ENCODE measurements around the gene TTC28.
"Not testable (repeated sequence)": the region's sequence is repeated elsewhere in the genome, so short reads cannot be mapped to it uniquely, and the experiment has no call there.

The TTC28 gene

GRCh38 chr22:28560046-28560742 lies 119.4 kb downstream of the TTC28 start:
- no peak for DNase-seq (ENCODE audit: low spot score)

- DNase-seq (ENCODE audit: low spot score) = no peak
Observed at GRCh38 chr22:28557184-28557583, 122.5 kb downstream of the TTC28 start.

GRCh38 chr22:28553108-28553866 lies 126.4 kb downstream of the TTC28 start:
- not testable (repeated sequence) for DNase-seq (ENCODE audit: low spot score)

GRCh38 chr22:28548406-28548805 lies 131.2 kb downstream of the TTC28 start:
- DNase-seq (ENCODE audit: low spot score) = no peak

- DNase-seq (ENCODE audit: low spot score) = no peak
Observed at GRCh38 chr22:28547132-28547842, 132.4 kb downstream of the TTC28 start.

- no peak for DNase-seq (ENCODE audit: low spot score)
Observed at GRCh38 chr22:28544431-28544868, 135.2 kb downstream of the TTC28 start.

GRCh38 chr22:28542980-28543621 lies 136.5 kb downstream of the TTC28 start:
- no peak for DNase-seq (ENCODE audit: low spot score)

GRCh38 chr22:28541137-28541536 lies 138.5 kb downstream of the TTC28 start:
- DNase-seq (ENCODE audit: low spot score) = no peak

GRCh38 chr22:28538922-28539321 lies 140.7 kb downstream of the TTC28 start:
- DNase-seq (ENCODE audit: low spot score) = no peak

- DNase-seq (ENCODE audit: low spot score) = not testable (repeated sequence)
Observed at GRCh38 chr22:28530565-28530964, 149.1 kb downstream of the TTC28 start.

- DNase-seq (ENCODE audit: low spot score) = not testable (repeated sequence)
Observed at GRCh38 chr22:28529144-28529543, 150.5 kb downstream of the TTC28 start.

- no peak for DNase-seq (ENCODE audit: low spot score)
Observed at GRCh38 chr22:28521451-28521850, 158.2 kb downstream of the TTC28 start.

- peak; percentile 7 for DNase-seq (ENCODE audit: low spot score)
Observed at GRCh38 chr22:28514321-28514821, 165.3 kb downstream of the TTC28 start.

GRCh38 chr22:28512387-28512786 lies 167.3 kb downstream of the TTC28 start:
- not testable (repeated sequence) for DNase-seq (ENCODE audit: low spot score)

GRCh38 chr22:28507896-28508295 lies 171.7 kb downstream of the TTC28 start:
- DNase-seq (ENCODE audit: low spot score) = no peak

GRCh38 chr22:28506150-28506535 lies 173.5 kb downstream of the TTC28 start:
- no peak for DNase-seq (ENCODE audit: low spot score)

GRCh38 chr22:28505416-28506149 lies 174.1 kb downstream of the TTC28 start:
- no peak for DNase-seq (ENCODE audit: low spot score)

GRCh38 chr22:28500006-28500405 lies 179.6 kb downstream of the TTC28 start:
- no peak for DNase-seq (ENCODE audit: low spot score)

- DNase-seq (ENCODE audit: low spot score) = no peak
Observed at GRCh38 chr22:28498044-28498443, 181.6 kb downstream of the TTC28 start.

GRCh38 chr22:28497188-28497587 lies 182.5 kb downstream of the TTC28 start:
- DNase-seq (ENCODE audit: low spot score) = no peak

GRCh38 chr22:28491289-28491688 lies 188.4 kb downstream of the TTC28 start:
- DNase-seq (ENCODE audit: low spot score) = not testable (repeated sequence)

All from pons (tissue), 1 donor.